Smooth muscle cell (in vitro differentiated cells): ENCODE measurements around the gene HEXIM2. TPM values are rescaled to one million over a fixed set of nuclear protein-coding genes. Genes with fewer than 3 reads are reported as not detected.

Source experiments
- DNase-seq: peaks from one replicate; lab custom pipeline; 2025; ENCODE audit not compliant: unreplicated experiment; lab: John Stamatoyannopoulos, UW
- H2AFZ ChIP-seq: fragments of 200-600 bp; sonication (generic); 2 replicates; pipeline ENCODE4 v1.6.0; 2016; ENCODE audit warnings: antibody characterized with exemption, low read depth, mild to moderate bottlenecking
- H3F3A ChIP-seq: fragments of 200-600 bp; sonication (generic); 2 replicates; pipeline ENCODE4 v1.6.0; 2017; ENCODE audit warnings: antibody characterized with exemption, low read depth
- H3K27ac ChIP-seq: fragments of 200-600 bp; sonication (generic); 2 replicates; pipeline ENCODE4 v1.5.1; 2016; ENCODE audit warnings: low read depth, mild to moderate bottlenecking
- H3K27me3 ChIP-seq: fragments of 200-600 bp; sonication (generic); 2 replicates; pipeline ENCODE4 v1.6.1; 2016; ENCODE audit warnings: low read depth, mild to moderate bottlenecking
- H3K36me3 ChIP-seq: fragments of 200-600 bp; sonication (generic); 2 replicates; pipeline ENCODE4 v1.5.1; 2016; ENCODE audit warnings: low read depth
- H3K4me1 ChIP-seq: fragments of 200-600 bp; sonication (generic); 2 replicates; pipeline ENCODE4 v1.5.1; 2016; ENCODE audit warnings: low read depth
- H3K4me2 ChIP-seq: fragments of 200-600 bp; sonication (generic); 2 replicates; pipeline ENCODE4 v1.6.0; 2016; ENCODE audit warnings: mild to moderate bottlenecking
- H3K4me3 ChIP-seq: fragments of 200-600 bp; sonication (generic); 2 replicates; pipeline ENCODE4 v1.5.1; 2016; ENCODE audit warnings: mild to moderate bottlenecking
- H3K79me2 ChIP-seq: fragments of 200-600 bp; sonication (generic); 2 replicates; pipeline ENCODE4 v1.6.0; 2016; ENCODE audit warnings: low read depth, mild to moderate bottlenecking
- H3K9ac ChIP-seq: fragments of 200-600 bp; sonication (generic); 2 replicates; pipeline ENCODE4 v1.6.0; 2016; ENCODE audit warnings: low read depth
- H3K9me3 ChIP-seq: fragments of 200-600 bp; sonication (generic); replicated peaks from 2 replicates; pipeline ENCODE4 v1.5.1; 2016; ENCODE audit warnings: low read depth
- H4K20me1 ChIP-seq: fragments of 200-600 bp; sonication (generic); 2 replicates; pipeline ENCODE4 v1.6.0; 2016; ENCODE audit warnings: low read depth
- CTCF ChIP-seq: fragments of 200-600 bp; sonication (generic); IDR thresholded peaks from 2 replicates; pipeline ENCODE4 v1.5.1; 2017; ENCODE audit warnings: borderline replicate concordance, mild to moderate bottlenecking, antibody characterized with exemption; ENCODE audit not compliant: insufficient read depth, poor library complexity, severe bottlenecking
- WGBS: methylation state at CpG from one replicate; pipeline ENCODE4 v1.1.7; 2016; ENCODE audit warnings: low lambda C conversion rate; 5-methylcytosine and 5-hydroxymethylcytosine counted together
- polyA plus RNA-seq: library from polyadenylated mRNA; unstranded; fragments of >200 nt; fragmentation: Nextera tagmentation; extraction: Ambion mirVana; gene quantifications from 2 replicates; pipeline ENCODE4 v1.2.1, GENCODE V29; 2016
- total RNA-seq: library from RNA; depleted of rRNA; stranded (reverse); fragments of >200 nt; gene quantifications from 2 replicates; pipeline ENCODE4 v1.2.3, GENCODE V29; 2014

The HEXIM2 gene
- total and polyA plus RNA-seq, 2 experiments from 2014 or later, result 3.4 to 6.8 TPM

DNA sequence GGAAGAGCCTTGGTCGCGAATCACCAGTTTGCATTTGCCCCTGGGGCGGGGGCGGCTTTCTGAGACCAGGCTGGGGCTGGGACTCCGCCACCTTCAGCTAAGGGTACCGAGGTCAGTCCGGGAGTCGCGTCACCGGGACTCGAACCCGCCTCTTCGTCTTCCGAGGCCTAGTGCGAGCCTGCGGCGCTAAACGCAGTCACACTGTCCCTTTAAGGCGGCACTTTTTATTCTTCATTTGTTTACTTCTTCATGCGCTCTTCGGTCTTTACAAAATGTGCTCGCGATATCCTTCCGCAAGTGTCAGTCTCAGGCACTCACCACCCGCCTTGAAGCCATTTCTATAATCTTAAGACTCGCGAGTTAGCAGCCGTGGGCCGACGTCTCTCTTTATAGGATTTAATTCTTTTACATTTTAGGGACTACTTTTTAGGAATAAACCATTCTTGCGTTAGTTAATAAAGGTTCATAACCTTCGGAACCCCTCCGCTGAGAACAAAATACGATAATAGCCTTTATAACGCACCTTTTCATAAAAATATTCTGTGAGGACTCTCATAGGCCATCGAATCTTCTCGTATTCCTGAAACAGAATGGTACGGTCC is 14.0 kb upstream of the HEXIM2 start:
- peak; percentile 26 for DNase-seq
- Histone ChIP-seq H3F3A (peaks cover 23% of the 10 kb centered on the region), H3K27ac (peak overlapping the region; percentile 97), H4K20me1 (peaks cover 39% of the 10 kb centered on the region), H3K79me2 (peaks cover 30% of the 10 kb centered on the region), H3K9ac (peak overlapping the region; percentile 98), H3K9me3 (no peaks in the 10 kb centered on the region), H2AFZ (peak overlapping the region; percentile 54), H3K4me1 (peaks cover 19% of the 10 kb centered on the region), H3K27me3 (no peaks in the 10 kb centered on the region), H3K4me3 (peak overlapping the region; percentile 62), H3K36me3 (no peaks in the 10 kb centered on the region), H3K4me2 (peak overlapping the region; percentile 80)
- TF ChIP-seq CTCF, result no peak
- WGBS, result under 1% methylated on average over 33 of the region's 38 CpGs

GRCh38 chr17:45148183-45149036 is 13.3 kb upstream of the HEXIM2 start, which contains the start of gene HEXIM1:
Gene HEXIM1, plus strand, starts transcription at chr17:45148475. Its CDS starts 716 bp downstream, at chr17:45149191.
- Histone ChIP-seq H3K4me1 (peaks cover 17% of the 10 kb centered on the region), H2AFZ (peak within 1 kb of the TSS; percentile 54), H3K9ac (peak within 1 kb of the TSS; percentile 98), H3K27me3 (no peaks in the 10 kb centered on the region), H3K4me2 (peak within 1 kb of the TSS; percentile 95), H3K4me3 (peak within 1 kb of the TSS; percentile 74), H4K20me1 (peaks cover 45% of the 10 kb centered on the region), H3K36me3 (no peaks in the 10 kb centered on the region), H3K9me3 (no peaks in the 10 kb centered on the region), H3F3A (peaks cover 23% of the 10 kb centered on the region), H3K27ac (peak within 1 kb of the TSS; percentile 97), H3K79me2 (peaks cover 32% of the 10 kb centered on the region)
- under 1% methylated on average over 53 of the region's 58 CpGs for WGBS
- no peak for TF ChIP-seq CTCF
- peak; percentile 97 for DNase-seq

DNA sequence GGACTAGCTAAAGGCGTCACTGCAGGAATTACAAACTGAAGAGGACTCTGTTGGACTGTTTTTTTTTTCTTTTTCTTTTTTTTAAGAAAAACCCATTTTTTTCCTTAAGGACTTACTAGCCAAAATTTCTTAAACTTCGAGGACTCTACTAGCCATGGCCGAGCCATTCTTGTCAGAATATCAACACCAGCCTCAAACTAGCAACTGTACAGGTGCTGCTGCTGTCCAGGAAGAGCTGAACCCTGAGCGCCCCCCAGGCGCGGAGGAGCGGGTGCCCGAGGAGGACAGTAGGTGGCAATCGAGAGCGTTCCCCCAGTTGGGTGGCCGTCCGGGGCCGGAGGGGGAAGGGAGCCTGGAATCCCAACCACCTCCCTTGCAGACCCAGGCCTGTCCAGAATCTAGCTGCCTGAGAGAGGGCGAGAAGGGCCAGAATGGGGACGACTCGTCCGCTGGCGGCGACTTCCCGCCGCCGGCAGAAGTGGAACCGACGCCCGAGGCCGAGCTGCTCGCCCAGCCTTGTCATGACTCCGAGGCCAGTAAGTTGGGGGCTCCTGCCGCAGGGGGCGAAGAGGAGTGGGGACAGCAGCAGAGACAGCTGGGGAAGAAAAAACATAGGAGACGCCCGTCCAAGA is 12.5 kb upstream of the HEXIM2 start:
- peaks cover 12% of the 10 kb centered on the region for H3K4me1 ChIP-seq
- WGBS, result under 1% methylated on average over 32 of the region's 32 CpGs
- H2AFZ ChIP-seq, result no peak overlapping the region
- peak overlapping the region; percentile 74 for H3K4me3 ChIP-seq
- H3F3A ChIP-seq, result peaks cover 23% of the 10 kb centered on the region
- peak overlapping the region; percentile 95 for H3K4me2 ChIP-seq
- peak; percentile 58 for DNase-seq
- peaks cover 32% of the 10 kb centered on the region for H3K79me2 ChIP-seq
- peak overlapping the region; percentile 57 for H3K27ac ChIP-seq
- peak overlapping the region; percentile 77 for H3K9ac ChIP-seq
- no peaks in the 10 kb centered on the region for H3K9me3 ChIP-seq
- peaks cover 45% of the 10 kb centered on the region for H4K20me1 ChIP-seq
- peak; percentile 62 for TF ChIP-seq CTCF
- H3K27me3 ChIP-seq, result no peaks in the 10 kb centered on the region
- no peaks in the 10 kb centered on the region for H3K36me3 ChIP-seq
